Liver (tissue), 3 donors: ENCODE measurements around the gene SREBF2.

Source experiments
- CTCF ChIP-seq: fragments of 150-350 bp; IDR thresholded peaks from 2 replicates; pipeline ENCODE4 v1.5.1; 2017; ENCODE audit warnings: improper control_type of control experiment, low read depth, low read length; ENCODE audit not compliant: missing input control
- EGR1 ChIP-seq, 2 donors: IDR thresholded peaks; 2 replicates each; pipeline ENCODE4 v1.6.1; 2016 to 2018; ENCODE audit warnings: antibody characterized with exemption in 2 of 2, low read depth in 2 of 2
- REST ChIP-seq: IDR thresholded peaks from 2 replicates; pipeline ENCODE4 v1.6.1; 2016; ENCODE audit warnings: antibody characterized with exemption, mild to moderate bottlenecking
- TAF1 ChIP-seq: conservative IDR thresholded peaks from 2 replicates; pipeline ENCODE4 v1.6.1; 2016; ENCODE audit warnings: antibody characterized with exemption, mild to moderate bottlenecking
- YY1 ChIP-seq: IDR thresholded peaks from 2 replicates; pipeline ENCODE4 v1.6.1; 2016; ENCODE audit warnings: antibody characterized with exemption, mild to moderate bottlenecking
- donor health status: healthy.
- donor health status: healthy.

- TF ChIP-seq CTCF = no peak
- no peak for TF ChIP-seq EGR1 (IDR thresholded peaks at IDR 0.05; ENCODE audit: low read depth in 2 of 2)
- TF ChIP-seq TAF1 = no peak
- TF ChIP-seq YY1 = no peak
- no peak for TF ChIP-seq REST
Observed at GRCh38 chr22:41870786-41871185, 37.9 kb downstream of the SREBF2 start.
